Progenitor cell of endocrine pancreas (in vitro differentiated cells): ENCODE results near the gene ARMC6. TPM values are rescaled to one million over a fixed set of nuclear protein-coding genes. Genes with fewer than 3 reads are reported as not detected.
A peak's percentile ranks its signal among the peaks of the same experiment; 100 is the strongest.

Experiments
- DNase-seq: peaks from one replicate; pipeline ENCODE4 v3.0.0; 2021; ENCODE audit warnings: low spot score; ENCODE audit not compliant: unreplicated experiment
- H3K27ac Mint-ChIP-seq: 2 replicates; pipeline ENCODE4 v1.8.0; 2021; ENCODE audit warnings: mild to moderate bottlenecking, moderate library complexity, mixed read lengths
- H3K27me3 Mint-ChIP-seq: 2 replicates; pipeline ENCODE4 v1.8.0; 2021; ENCODE audit warnings: mixed read lengths
- H3K36me3 Mint-ChIP-seq: 2 replicates; pipeline ENCODE4 v1.8.0; 2022; ENCODE audit warnings: mixed read lengths; ENCODE audit not compliant: insufficient read depth
- H3K4me1 Mint-ChIP-seq: 2 replicates; pipeline ENCODE4 v1.8.0; 2021; ENCODE audit warnings: low read depth, mixed read lengths
- H3K4me3 Mint-ChIP-seq: 2 replicates; pipeline ENCODE4 v1.8.0; 2021; ENCODE audit warnings: low read depth, mild to moderate bottlenecking, moderate library complexity, mixed read lengths
- H3K9me3 Mint-ChIP-seq: 2 replicates; pipeline ENCODE4 v1.8.0; 2021; ENCODE audit warnings: low read depth, mixed read lengths
- total RNA-seq: library from RNA; stranded (reverse); gene quantifications from 2 replicates; pipeline ENCODE4 v1.2.1, GENCODE V29; 2021
- TF ChIP-seq, protein P1 (sequence below): fragments of 200-600 bp; sonication (generic); IDR thresholded peaks from one replicate; pipeline ENCODE4 v1.5.0; 2021; ENCODE audit warnings: antibody characterized with exemption, mild to moderate bottlenecking; ENCODE audit not compliant: unreplicated experiment

ARMC6 gene
- total RNA-seq, 1 donor from 2014 or later = 33.5 TPM

DNA sequence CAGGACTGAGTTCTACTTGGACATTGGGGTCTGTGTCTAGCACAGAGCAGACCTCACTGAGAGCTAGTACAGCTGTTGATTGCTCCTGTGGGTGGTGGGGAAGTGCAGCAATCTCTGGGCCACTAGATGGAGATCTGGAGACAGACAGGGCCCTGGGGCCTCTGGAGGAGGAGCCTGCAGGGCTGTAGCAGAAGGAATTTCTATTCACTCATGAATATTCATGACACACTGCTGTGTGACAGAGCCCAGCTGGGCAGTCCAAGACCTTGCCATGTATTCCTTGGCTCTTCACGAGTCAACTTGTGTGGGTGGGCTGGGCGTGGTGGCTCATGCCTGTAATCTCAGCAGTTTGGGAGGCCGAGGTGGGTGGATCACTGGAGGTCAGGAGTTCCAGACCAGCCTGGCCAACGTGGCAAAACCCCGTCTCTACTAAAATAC, 37.6 kb upstream of the ARMC6 start:
- peaks cover 9% of the 10 kb centered on the region for H3K36me3 Mint-ChIP-seq

DNA sequence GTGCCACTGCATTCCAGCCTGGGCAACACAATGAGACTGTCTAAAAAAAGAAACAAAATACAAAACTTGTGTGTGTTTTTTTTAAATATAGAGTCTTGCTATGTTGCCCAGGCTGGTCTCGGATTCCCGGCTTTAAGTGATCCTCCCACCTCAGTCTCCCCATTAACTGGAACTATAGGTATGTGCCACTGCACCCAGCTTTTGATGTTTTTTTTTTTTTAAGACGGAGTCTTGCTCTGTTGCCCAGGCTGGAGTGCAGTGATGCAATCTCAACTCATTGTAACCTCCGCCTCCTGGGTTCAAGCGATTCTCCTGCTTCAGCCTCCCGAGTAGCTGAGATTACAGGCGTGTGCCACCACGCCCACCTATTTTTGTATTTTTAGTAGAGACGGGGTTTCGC, 37.1 kb upstream of the ARMC6 start:
- no peaks in the 10 kb centered on the region for H3K9me3 Mint-ChIP-seq
- peaks cover 8% of the 10 kb centered on the region for H3K36me3 Mint-ChIP-seq

More for the DNA sequence above, 37.6 kb upstream of the ARMC6 start:
- H3K27ac Mint-ChIP-seq = peak overlapping the region; percentile 59
- no peaks in the 10 kb centered on the region for H3K27me3 Mint-ChIP-seq
- TF ChIP-seq, protein P1, sequence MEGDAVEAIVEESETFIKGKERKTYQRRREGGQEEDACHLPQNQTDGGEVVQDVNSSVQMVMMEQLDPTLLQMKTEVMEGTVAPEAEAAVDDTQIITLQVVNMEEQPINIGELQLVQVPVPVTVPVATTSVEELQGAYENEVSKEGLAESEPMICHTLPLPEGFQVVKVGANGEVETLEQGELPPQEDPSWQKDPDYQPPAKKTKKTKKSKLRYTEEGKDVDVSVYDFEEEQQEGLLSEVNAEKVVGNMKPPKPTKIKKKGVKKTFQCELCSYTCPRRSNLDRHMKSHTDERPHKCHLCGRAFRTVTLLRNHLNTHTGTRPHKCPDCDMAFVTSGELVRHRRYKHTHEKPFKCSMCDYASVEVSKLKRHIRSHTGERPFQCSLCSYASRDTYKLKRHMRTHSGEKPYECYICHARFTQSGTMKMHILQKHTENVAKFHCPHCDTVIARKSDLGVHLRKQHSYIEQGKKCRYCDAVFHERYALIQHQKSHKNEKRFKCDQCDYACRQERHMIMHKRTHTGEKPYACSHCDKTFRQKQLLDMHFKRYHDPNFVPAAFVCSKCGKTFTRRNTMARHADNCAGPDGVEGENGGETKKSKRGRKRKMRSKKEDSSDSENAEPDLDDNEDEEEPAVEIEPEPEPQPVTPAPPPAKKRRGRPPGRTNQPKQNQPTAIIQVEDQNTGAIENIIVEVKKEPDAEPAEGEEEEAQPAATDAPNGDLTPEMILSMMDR = peak; percentile 41
- H3K4me1 Mint-ChIP-seq = no peaks in the 10 kb centered on the region
- no peaks in the 10 kb centered on the region for H3K9me3 Mint-ChIP-seq
- no peak overlapping the region for H3K4me3 Mint-ChIP-seq
- no peak for DNase-seq

DNA sequence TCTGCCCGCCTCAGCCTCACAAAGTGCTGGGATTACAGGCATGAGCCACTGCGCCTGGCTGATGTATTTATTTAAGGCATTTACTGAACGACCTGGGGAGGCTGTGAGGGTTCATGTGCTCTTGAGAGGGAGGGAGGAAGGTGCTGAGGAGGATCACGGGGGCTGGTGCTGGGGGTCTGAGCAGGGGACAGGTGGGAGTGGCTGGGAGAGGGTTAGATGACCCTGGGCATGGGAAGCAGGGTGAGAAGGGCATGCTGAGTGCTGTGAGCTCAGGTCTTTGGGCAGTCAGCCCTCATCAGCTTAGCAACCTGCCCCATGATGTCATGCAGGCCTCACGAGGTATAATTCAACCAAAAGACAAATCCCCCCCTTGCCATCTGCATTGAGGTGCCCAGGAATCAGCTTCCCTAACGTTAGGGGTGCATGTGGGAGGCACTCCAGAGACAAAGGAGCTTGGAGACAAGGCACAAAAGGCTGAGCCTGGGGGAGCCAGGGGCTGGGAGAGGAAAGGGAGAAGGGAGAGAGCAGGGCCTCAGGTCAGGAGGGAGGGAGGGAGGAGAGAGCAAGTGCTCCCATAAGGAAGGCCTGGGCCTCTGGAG, 36.5 kb upstream of the ARMC6 start:
- DNase-seq = no peak
- H3K4me1 Mint-ChIP-seq = no peaks in the 10 kb centered on the region
- H3K27me3 Mint-ChIP-seq = no peaks in the 10 kb centered on the region
- TF ChIP-seq, protein P1 = no peak
- no peak overlapping the region for H3K27ac Mint-ChIP-seq
- H3K9me3 Mint-ChIP-seq = no peaks in the 10 kb centered on the region
- peaks cover 12% of the 10 kb centered on the region for H3K36me3 Mint-ChIP-seq
- H3K4me3 Mint-ChIP-seq = no peak overlapping the region

More for the DNA sequence above, 37.1 kb upstream of the ARMC6 start:
- Mint-ChIP-seq H3K27ac (no peak overlapping the region), H3K4me1 (no peaks in the 10 kb centered on the region), H3K27me3 (no peaks in the 10 kb centered on the region), H3K4me3 (no peak overlapping the region)
- no peak for DNase-seq
- TF ChIP-seq, protein P1 = no peak

DNA sequence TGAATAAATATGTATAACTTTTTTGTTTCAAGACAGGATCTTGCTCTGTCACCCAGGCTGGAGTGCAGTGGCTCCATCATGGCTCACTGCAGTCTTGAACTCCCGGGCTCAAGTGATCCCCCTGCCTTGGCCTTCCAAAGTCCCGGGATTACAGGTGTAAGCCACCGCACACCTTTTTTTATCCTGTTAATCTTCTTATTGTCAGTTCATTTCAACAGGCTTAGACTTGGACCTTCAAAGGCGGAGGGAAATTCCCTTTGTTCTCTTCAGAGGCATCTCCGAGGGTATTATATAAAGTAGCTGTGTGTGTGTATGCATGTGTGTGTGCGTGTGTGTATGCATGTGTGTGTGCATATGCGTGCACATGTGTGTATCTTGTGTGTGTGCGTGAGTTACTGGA, 35.1 kb upstream of the ARMC6 start:
- H3K4me3 Mint-ChIP-seq = no peak overlapping the region
- no peak overlapping the region for H3K27ac Mint-ChIP-seq
- no peaks in the 10 kb centered on the region for H3K9me3 Mint-ChIP-seq
- no peaks in the 10 kb centered on the region for H3K27me3 Mint-ChIP-seq
- H3K36me3 Mint-ChIP-seq = peaks cover 11% of the 10 kb centered on the region
- TF ChIP-seq, protein P1 = no peak
- DNase-seq = no peak
- H3K4me1 Mint-ChIP-seq = no peaks in the 10 kb centered on the region

DNA sequence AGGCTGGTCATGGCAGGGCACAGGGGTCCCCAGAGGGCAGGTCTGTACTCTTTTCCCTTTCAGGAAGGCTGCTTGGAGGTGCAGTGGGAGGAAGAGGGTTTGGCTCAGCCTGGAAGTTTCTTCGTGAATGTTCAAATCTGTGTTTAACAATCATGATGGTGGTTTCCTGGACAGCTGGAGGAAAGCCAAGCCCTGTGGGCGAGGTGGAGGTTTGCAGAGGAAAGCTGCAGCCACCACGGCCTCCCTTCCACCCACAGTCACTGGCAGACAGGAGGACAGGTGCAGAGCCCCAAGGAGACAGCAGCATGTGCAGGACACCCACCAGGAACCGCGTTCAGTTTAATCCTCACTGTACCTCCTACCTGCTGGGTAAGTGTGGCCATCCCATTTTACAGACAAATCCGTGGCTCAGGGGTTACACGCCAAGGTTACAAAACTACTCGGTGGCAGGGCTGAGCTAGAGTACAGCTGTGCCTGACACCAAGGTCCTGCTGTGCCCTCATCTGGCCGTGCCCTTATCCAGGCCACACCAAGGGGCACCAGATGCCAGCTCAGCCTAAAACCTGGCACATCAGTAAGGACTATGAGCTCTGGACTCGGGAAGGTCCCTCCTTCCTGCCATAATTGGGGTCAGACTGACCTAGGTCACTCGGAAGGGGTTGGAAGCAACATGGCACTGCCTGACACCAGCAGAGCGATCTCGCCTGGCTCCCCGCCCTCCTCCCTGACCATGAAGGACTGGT, 34.2 kb upstream of the ARMC6 start:
- peaks cover 9% of the 10 kb centered on the region for H3K36me3 Mint-ChIP-seq
- H3K4me3 Mint-ChIP-seq = no peak overlapping the region
- TF ChIP-seq, protein P1 = no peak
- no peak for DNase-seq
- no peaks in the 10 kb centered on the region for H3K27me3 Mint-ChIP-seq
- no peaks in the 10 kb centered on the region for H3K4me1 Mint-ChIP-seq
- no peaks in the 10 kb centered on the region for H3K9me3 Mint-ChIP-seq
- H3K27ac Mint-ChIP-seq = no peak overlapping the region
